ENCODE data around the gene DNAJC19.

- TF ChIP-seq CEBPB (IDR thresholded peaks at IDR 0.05) (no peak), RAD21 (IDR thresholded peaks at IDR 0.05; ENCODE audit: low read depth) (no peak), EP300 (IDR thresholded peaks at IDR 0.05; ENCODE audit: borderline replicate concordance) (no peak), EGR1 (IDR thresholded peaks at IDR 0.05) (no peak), USF1 (IDR thresholded peaks at IDR 0.05) (no peak), TCF12 (IDR thresholded peaks at IDR 0.05; ENCODE audit: low read depth) (no peak), ZBTB7A (IDR thresholded peaks at IDR 0.05; ENCODE audit: low read depth) (no peak), TAF1 (IDR thresholded peaks at IDR 0.05; ENCODE audit: low read depth) (no peak), NFIC (IDR thresholded peaks at IDR 0.05) (no peak), YY1 (IDR thresholded peaks at IDR 0.05; ENCODE audit: low read depth) (no peak)
- TF ChIP-seq, protein P1, sequence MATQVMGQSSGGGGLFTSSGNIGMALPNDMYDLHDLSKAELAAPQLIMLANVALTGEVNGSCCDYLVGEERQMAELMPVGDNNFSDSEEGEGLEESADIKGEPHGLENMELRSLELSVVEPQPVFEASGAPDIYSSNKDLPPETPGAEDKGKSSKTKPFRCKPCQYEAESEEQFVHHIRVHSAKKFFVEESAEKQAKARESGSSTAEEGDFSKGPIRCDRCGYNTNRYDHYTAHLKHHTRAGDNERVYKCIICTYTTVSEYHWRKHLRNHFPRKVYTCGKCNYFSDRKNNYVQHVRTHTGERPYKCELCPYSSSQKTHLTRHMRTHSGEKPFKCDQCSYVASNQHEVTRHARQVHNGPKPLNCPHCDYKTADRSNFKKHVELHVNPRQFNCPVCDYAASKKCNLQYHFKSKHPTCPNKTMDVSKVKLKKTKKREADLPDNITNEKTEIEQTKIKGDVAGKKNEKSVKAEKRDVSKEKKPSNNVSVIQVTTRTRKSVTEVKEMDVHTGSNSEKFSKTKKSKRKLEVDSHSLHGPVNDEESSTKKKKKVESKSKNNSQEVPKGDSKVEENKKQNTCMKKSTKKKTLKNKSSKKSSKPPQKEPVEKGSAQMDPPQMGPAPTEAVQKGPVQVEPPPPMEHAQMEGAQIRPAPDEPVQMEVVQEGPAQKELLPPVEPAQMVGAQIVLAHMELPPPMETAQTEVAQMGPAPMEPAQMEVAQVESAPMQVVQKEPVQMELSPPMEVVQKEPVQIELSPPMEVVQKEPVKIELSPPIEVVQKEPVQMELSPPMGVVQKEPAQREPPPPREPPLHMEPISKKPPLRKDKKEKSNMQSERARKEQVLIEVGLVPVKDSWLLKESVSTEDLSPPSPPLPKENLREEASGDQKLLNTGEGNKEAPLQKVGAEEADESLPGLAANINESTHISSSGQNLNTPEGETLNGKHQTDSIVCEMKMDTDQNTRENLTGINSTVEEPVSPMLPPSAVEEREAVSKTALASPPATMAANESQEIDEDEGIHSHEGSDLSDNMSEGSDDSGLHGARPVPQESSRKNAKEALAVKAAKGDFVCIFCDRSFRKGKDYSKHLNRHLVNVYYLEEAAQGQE (IDR thresholded peaks at IDR 0.05; ENCODE audit: low read depth), result no peak
- TF ChIP-seq, protein P2, sequence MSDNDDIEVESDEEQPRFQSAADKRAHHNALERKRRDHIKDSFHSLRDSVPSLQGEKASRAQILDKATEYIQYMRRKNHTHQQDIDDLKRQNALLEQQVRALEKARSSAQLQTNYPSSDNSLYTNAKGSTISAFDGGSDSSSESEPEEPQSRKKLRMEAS (IDR thresholded peaks at IDR 0.05), result no peak
These were observed 19.7 kb upstream of the DNAJC19 start for GRCh38 chr3:181009225-181009624.

Data from Ishikawa (cell line).